Measurements from ENCODE around the gene APOA5.

The APOA5 gene

GRCh38 chr11:116798368-116798767, 6.7 kb upstream of the APOA5 start:
- H3K4me2 ChIP-seq (ENCODE audit: low read depth, low read length, poor library complexity, severe bottlenecking): no peak overlapping the region
- H3K4me3 ChIP-seq (ENCODE audit: insufficient read depth, low read length, poor library complexity, severe bottlenecking): no peak overlapping the region
- no peak overlapping the region for H2AFZ ChIP-seq (ENCODE audit: low read depth, low read length, severe bottlenecking)
- H3K79me2 ChIP-seq (ENCODE audit: insufficient read depth, low read length): no peaks in the 10 kb centered on the region
- H3F3A ChIP-seq (ENCODE audit: insufficient read depth): no peaks in the 10 kb centered on the region
- H3K9me3 ChIP-seq (ENCODE audit: insufficient read depth, low read length): no peaks in the 10 kb centered on the region
- no peaks in the 10 kb centered on the region for H3K27me3 ChIP-seq (ENCODE audit: low read length)
- no peak overlapping the region for H3K9ac ChIP-seq (ENCODE audit: low read length)
- no peaks in the 10 kb centered on the region for H3K9me2 ChIP-seq (replicated peaks; ENCODE audit: insufficient read depth, low read length)
- no peaks in the 10 kb centered on the region for H3K36me3 ChIP-seq (ENCODE audit: low read length)
- no peaks in the 10 kb centered on the region for H4K20me1 ChIP-seq (ENCODE audit: low read depth, low read length)
- no peak overlapping the region for H3K27ac ChIP-seq (ENCODE audit: low read depth, low read length)
- TF ChIP-seq EZH2phosphoT487 (conservative IDR thresholded peaks at IDR 0.05; ENCODE audit: low read length): no peak
- TF ChIP-seq CTCF (IDR thresholded peaks at IDR 0.05; ENCODE audit: insufficient read depth, low read length, poor library complexity, severe bottlenecking): no peak

- Histone ChIP-seq H3K36me3 (ENCODE audit: low read length) (no peaks in the 10 kb centered on the region), H3K9me3 (ENCODE audit: insufficient read depth, low read length) (no peaks in the 10 kb centered on the region), H4K20me1 (ENCODE audit: low read depth, low read length) (no peaks in the 10 kb centered on the region), H3K9me2 (replicated peaks; ENCODE audit: insufficient read depth, low read length) (no peaks in the 10 kb centered on the region), H3K4me3 (ENCODE audit: insufficient read depth, low read length, poor library complexity, severe bottlenecking) (no peak overlapping the region), H3K27me3 (ENCODE audit: low read length) (no peaks in the 10 kb centered on the region), H3K9ac (ENCODE audit: low read length) (no peak overlapping the region), H3K79me2 (ENCODE audit: insufficient read depth, low read length) (no peaks in the 10 kb centered on the region), H3K4me2 (ENCODE audit: low read depth, low read length, poor library complexity, severe bottlenecking) (no peak overlapping the region), H3F3A (ENCODE audit: insufficient read depth) (no peaks in the 10 kb centered on the region), H2AFZ (ENCODE audit: low read depth, low read length, severe bottlenecking) (no peak overlapping the region), H3K27ac (ENCODE audit: low read depth, low read length) (no peak overlapping the region)
- TF ChIP-seq EZH2phosphoT487 (conservative IDR thresholded peaks at IDR 0.05; ENCODE audit: low read length) (no peak), CTCF (IDR thresholded peaks at IDR 0.05; ENCODE audit: insufficient read depth, low read length, poor library complexity, severe bottlenecking) (no peak)
Observed at GRCh38 chr11:116797816-116798215, 6.1 kb upstream of the APOA5 start.

DNA sequence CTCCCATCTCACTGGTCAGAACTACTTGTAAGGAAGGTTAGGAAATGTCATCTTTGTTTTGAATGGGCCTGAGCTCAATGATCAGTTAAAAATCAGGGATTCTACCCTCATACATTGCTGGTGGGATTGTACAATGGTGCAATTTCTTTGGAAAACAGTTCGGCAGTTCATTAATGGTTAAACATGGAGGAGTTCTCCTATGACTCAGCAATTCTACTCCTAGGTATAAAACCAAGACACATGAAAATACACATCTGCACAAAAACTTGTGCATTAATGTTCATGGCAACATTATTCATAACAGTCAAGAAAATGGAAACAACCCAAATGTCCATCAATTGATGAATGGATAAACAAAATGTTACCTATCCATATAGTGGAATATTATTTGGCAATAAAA, 4.9 kb upstream of the APOA5 start:
- Histone ChIP-seq H3K9me2 (replicated peaks; ENCODE audit: insufficient read depth, low read length) (no peaks in the 10 kb centered on the region), H3K27me3 (ENCODE audit: low read length) (no peaks in the 10 kb centered on the region), H3K79me2 (ENCODE audit: insufficient read depth, low read length) (no peaks in the 10 kb centered on the region), H2AFZ (ENCODE audit: low read depth, low read length, severe bottlenecking) (no peak overlapping the region), H3F3A (ENCODE audit: insufficient read depth) (no peaks in the 10 kb centered on the region), H3K9ac (ENCODE audit: low read length) (no peak overlapping the region), H3K27ac (ENCODE audit: low read depth, low read length) (no peak overlapping the region), H3K4me3 (ENCODE audit: insufficient read depth, low read length, poor library complexity, severe bottlenecking) (no peak overlapping the region), H3K9me3 (ENCODE audit: insufficient read depth, low read length) (no peaks in the 10 kb centered on the region), H3K4me2 (ENCODE audit: low read depth, low read length, poor library complexity, severe bottlenecking) (no peak overlapping the region), H3K36me3 (ENCODE audit: low read length) (no peaks in the 10 kb centered on the region), H4K20me1 (ENCODE audit: low read depth, low read length) (no peaks in the 10 kb centered on the region)
- TF ChIP-seq CTCF (IDR thresholded peaks at IDR 0.05; ENCODE audit: insufficient read depth, low read length, poor library complexity, severe bottlenecking): no peak
- no peak for TF ChIP-seq EZH2phosphoT487 (conservative IDR thresholded peaks at IDR 0.05; ENCODE audit: low read length)

DNA sequence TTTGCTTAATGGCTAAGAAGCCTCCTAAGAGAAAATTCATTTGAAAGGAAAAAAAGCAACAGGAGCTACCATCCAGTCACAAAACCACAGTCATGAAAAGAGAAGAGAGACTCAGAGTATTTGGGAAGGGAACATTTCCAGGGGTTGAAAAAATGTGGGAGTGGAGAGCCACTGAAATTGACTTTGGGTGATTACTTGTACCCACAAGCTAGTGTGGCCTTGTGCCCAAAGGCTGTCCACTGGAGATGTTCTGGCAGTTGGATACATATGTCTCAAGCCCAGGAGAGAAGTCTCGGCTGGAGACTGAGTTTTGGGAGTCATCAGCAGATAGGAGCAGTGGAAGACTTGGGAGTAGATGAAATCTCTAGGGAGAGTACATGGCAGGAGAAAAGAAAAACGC, 3.2 kb upstream of the APOA5 start:
- H3K36me3 ChIP-seq (ENCODE audit: low read length): no peaks in the 10 kb centered on the region
- no peak overlapping the region for H3K4me2 ChIP-seq (ENCODE audit: low read depth, low read length, poor library complexity, severe bottlenecking)
- H4K20me1 ChIP-seq (ENCODE audit: low read depth, low read length): no peaks in the 10 kb centered on the region
- no peak overlapping the region for H3K27ac ChIP-seq (ENCODE audit: low read depth, low read length)
- H3K9me2 ChIP-seq (replicated peaks; ENCODE audit: insufficient read depth, low read length): no peaks in the 10 kb centered on the region
- H3K79me2 ChIP-seq (ENCODE audit: insufficient read depth, low read length): no peaks in the 10 kb centered on the region
- H3K4me3 ChIP-seq (ENCODE audit: insufficient read depth, low read length, poor library complexity, severe bottlenecking): no peak overlapping the region
- no peak overlapping the region for H3K9ac ChIP-seq (ENCODE audit: low read length)
- no peaks in the 10 kb centered on the region for H3K9me3 ChIP-seq (ENCODE audit: insufficient read depth, low read length)
- H3F3A ChIP-seq (ENCODE audit: insufficient read depth): no peaks in the 10 kb centered on the region
- no peaks in the 10 kb centered on the region for H3K27me3 ChIP-seq (ENCODE audit: low read length)
- TF ChIP-seq CTCF (IDR thresholded peaks at IDR 0.05; ENCODE audit: insufficient read depth, low read length, poor library complexity, severe bottlenecking) (no peak), EZH2phosphoT487 (conservative IDR thresholded peaks at IDR 0.05; ENCODE audit: low read length) (no peak)
- no peak overlapping the region for H2AFZ ChIP-seq (ENCODE audit: low read depth, low read length, severe bottlenecking)
